Measurements from ENCODE around the gene GLDN. TPM values are rescaled to one million over a fixed set of nuclear protein-coding genes. Genes with fewer than 3 reads are reported as not detected.

Gene GLDN
- total RNA-seq, 2 donors from 2014 or later = 1.9 to 9.4 TPM

DNA sequence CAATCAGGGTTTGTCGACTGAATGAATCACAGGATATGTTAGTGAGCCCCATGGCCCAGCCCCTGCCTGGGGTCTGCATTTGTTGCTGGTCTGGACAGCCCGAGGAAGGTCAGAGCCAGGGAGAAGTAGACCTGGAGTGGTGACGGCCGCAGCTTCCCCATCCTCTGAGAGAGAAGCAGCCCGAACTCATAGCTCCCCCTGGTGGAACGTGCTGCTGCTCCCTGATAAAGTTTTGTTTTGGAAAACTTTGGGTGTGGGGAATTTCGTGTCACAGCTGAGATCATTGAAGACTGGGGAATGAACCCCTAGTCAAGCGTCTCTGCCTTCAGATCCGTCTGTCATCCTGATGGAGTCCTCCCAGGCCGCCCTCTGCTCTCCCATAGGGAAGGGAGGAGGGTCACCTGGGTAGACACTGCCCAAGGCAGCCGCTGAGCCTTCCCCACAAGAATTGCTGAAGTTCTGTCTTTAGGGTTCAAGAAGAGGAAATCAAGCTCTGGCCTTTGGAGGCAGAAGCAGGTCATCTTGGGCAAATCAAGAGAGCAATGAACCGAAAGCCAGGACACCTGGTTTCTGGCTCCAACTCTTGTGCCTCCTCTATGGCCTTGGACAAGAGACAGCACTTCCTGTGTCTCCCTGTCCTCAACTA is 60.5 kb downstream of the GLDN start:
- TF ChIP-seq CTCF (IDR thresholded peaks at IDR 0.05) = peak; percentile 23 to 67
- H3K27me3 ChIP-seq = no peaks in the 10 kb centered on the region

DNA sequence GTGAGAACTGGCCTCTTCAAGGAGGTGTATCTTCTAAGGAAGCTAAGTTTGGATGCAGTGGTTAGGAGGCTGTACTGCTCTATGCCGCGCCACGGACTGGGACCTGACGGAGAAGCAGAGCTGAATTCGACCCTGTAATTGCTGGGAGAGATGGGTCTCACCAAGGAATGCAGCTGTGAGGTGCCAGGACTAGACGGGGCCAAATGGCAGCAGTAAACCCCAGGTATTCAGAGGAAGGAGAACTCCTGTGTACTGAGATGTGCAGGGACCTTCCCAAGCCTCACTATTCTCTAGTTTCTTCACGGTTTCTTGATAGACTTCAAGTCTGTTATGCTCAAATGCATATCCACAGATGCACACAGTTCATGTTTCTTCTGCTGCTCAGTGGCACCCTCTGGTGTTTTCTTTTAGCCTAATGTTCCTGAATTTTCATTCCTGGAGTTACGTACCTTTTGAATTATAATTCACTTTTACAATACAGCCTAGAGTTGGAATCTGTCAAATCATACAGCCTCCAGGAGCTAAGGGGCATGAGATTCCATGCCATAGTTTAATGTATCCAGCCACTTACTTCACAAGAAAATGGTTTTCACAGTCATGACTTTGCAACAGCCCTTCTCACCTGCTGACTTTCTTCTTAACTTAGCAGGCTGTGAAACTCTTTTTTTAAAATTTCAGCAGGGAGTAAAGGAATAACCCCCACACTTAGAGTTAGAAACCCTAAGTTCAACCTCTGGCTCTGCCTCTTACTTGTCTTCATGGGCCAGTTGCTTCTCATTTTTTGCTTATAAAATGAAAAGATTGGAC is 61.8 kb downstream of the GLDN start:
- no peaks in the 10 kb centered on the region for H3K4me1 ChIP-seq
- no peak overlapping the region for H3K4me3 ChIP-seq
- H3K9me3 ChIP-seq = no peaks in the 10 kb centered on the region
- H3K27ac ChIP-seq = no peak overlapping the region
- H3K36me3 ChIP-seq = no peaks in the 10 kb centered on the region
- TF ChIP-seq CTCF (IDR thresholded peaks at IDR 0.05) = peak; percentile 31 to 67
- peak; percentile 56 for DNase-seq (ENCODE audit: low spot score)
- no peaks in the 10 kb centered on the region for H3K27me3 ChIP-seq

More for the DNA sequence above, 60.5 kb downstream of the GLDN start:
- Histone ChIP-seq H3K36me3 (no peaks in the 10 kb centered on the region), H3K4me3 (no peak overlapping the region), H3K4me1 (no peaks in the 10 kb centered on the region), H3K9me3 (no peaks in the 10 kb centered on the region), H3K27ac (no peak overlapping the region)
- DNase-seq (ENCODE audit: low spot score) = peak; percentile 69

- H3K27me3 ChIP-seq = no peaks in the 10 kb centered on the region
- no peaks in the 10 kb centered on the region for H3K9me3 ChIP-seq
- no peak overlapping the region for H3K27ac ChIP-seq
- TF ChIP-seq CTCF (IDR thresholded peaks at IDR 0.05) = no peak
- no peaks in the 10 kb centered on the region for H3K36me3 ChIP-seq
- no peaks in the 10 kb centered on the region for H3K4me1 ChIP-seq
- no peak overlapping the region for H3K4me3 ChIP-seq
- DNase-seq (ENCODE audit: low spot score) = peak; percentile 53
Observed at GRCh38 chr15:51403946-51404695, 62.7 kb downstream of the GLDN start.

DNA sequence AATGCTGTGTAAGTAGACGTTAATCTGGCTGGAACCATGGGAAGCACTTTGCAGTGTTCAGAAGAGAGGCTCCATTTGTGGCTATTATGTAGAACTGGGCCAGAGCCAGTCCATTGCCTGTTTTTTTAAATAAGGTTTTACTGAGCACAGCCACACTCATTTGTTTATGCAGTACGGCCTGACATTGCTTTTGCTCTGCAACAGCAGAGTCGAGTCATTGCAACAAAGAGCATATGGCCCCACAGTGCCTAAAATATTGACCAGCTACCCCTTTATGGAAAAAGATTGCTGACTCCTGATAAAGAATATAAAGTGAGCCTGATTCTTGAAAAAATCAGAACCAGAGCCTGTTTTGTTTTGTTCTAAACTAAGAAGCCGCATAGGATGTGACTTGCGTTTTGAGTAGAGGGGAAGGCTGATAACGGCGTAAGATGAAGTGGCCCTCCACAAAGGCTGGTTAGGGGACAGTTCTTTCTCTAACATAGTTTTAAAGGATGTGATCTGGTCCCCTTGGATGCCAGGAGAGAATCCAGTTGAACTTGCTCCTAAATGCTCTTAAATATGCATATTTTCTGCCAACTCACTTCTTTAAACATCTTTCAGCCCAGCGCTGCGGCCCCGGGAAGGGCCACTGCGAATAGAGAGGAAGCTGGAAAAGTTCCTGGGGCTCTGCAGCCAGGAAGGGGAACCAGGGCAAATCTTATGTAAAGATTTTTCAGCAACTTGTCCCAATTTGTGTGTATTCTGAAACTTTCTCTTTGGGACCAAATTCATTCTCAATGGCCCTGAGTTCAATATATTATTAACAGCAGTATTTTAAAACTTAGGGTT is 64.5 kb downstream of the GLDN start:
- Histone ChIP-seq H3K27me3 (no peaks in the 10 kb centered on the region), H3K36me3 (no peaks in the 10 kb centered on the region), H3K27ac (no peak overlapping the region), H3K4me3 (no peak overlapping the region), H3K4me1 (no peaks in the 10 kb centered on the region), H3K9me3 (no peaks in the 10 kb centered on the region)
- DNase-seq (ENCODE audit: low spot score) = peak; percentile 18
- no peak for TF ChIP-seq CTCF (IDR thresholded peaks at IDR 0.05)

DNA sequence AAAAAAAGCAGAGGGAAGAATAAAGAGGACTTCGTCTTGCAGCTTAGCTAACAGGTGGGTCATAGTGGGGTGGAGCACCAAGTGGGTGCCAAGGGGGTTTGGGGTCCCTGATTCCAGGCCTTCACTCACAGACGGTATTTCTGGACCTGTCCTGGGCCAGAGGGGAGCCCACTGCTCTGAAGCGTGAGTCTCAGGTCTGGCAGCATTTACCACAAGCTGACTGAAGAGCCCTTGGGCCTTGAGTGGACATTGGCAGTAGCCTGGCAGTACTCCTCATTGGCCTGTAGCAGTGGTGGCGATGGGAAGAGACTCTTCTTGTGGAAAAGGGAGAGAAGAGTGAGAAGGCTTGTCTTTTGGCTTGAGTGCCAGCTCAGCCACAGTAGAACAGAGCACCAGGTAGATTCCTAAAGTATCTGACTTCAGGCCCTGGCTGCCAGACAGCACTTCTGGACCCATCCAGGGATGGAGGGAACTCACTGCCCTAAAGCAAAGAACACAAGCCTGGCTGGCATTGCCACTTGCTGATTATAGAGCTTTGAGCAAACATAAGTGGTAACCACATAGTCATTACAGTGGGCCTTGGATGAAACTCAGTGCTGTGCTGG is 72.9 kb downstream of the GLDN start:
- Histone ChIP-seq H3K4me3 (no peak overlapping the region), H3K36me3 (no peaks in the 10 kb centered on the region), H3K4me1 (no peaks in the 10 kb centered on the region), H3K27ac (no peak overlapping the region), H3K27me3 (no peaks in the 10 kb centered on the region), H3K9me3 (no peaks in the 10 kb centered on the region)
- DNase-seq (ENCODE audit: low spot score) = no peak
- no peak for TF ChIP-seq CTCF (IDR thresholded peaks at IDR 0.05)

All from right atrium auricular region (tissue), 2 donors.